Keratinocyte (primary cell): ENCODE data around the gene ZNF407. TPM values are rescaled to one million over a fixed set of nuclear protein-coding genes. Genes with fewer than 3 reads are reported as not detected.

ENCODE experiments used
- DNase-seq: peaks from one replicate; pipeline ENCODE4 v3.0.0-alpha.2; 2011; ENCODE audit warnings: low read depth, missing footprints, low spot score
- FAIRE-seq: peaks from 2 replicates; lab custom pipeline; 2011; peaks lifted over from hg19 to GRCh38; lab: Jason Lieb, UNC
- H2AFZ ChIP-seq: 2 replicates; pipeline ENCODE4 v1.6.0; 2012; ENCODE audit warnings: low read length, control low read depth, inconsistent platforms; ENCODE audit not compliant: control insufficient read depth
- H3K27ac ChIP-seq: 2 replicates; pipeline ENCODE4 v1.5.1; 2011; ENCODE audit warnings: low read length; ENCODE audit not compliant: control insufficient read depth, insufficient read depth
- H3K27me3 ChIP-seq: 3 replicates; pipeline ENCODE4 v1.6.0; 2011; ENCODE audit warnings: low read length; ENCODE audit not compliant: control insufficient read depth, insufficient read depth; ENCODE audit errors: extremely low read depth
- H3K36me3 ChIP-seq, 2 experiments: 2 replicates in 1 of 2; 3 replicates in 1 of 2; pipeline ENCODE4 v1.5.1; 2011; ENCODE audit warnings: low read length in 2 of 2, mild to moderate bottlenecking in 1 of 2; ENCODE audit not compliant: control insufficient read depth in 2 of 2, insufficient read depth in 2 of 2; ENCODE audit errors: extremely low read depth in 1 of 2
- H3K4me1 ChIP-seq: 3 replicates; pipeline ENCODE4 v1.5.1; 2011; ENCODE audit warnings: low read length; ENCODE audit not compliant: control insufficient read depth, insufficient read depth; ENCODE audit errors: extremely low read depth
- H3K4me2 ChIP-seq: 3 replicates; pipeline ENCODE4 v1.6.0; 2011; ENCODE audit warnings: low read depth, low read length; ENCODE audit not compliant: control insufficient read depth, insufficient read depth; ENCODE audit errors: extremely low read depth
- H3K4me3 ChIP-seq, 3 experiments: fragments of 200-600 bp in 1 of 3; sonication (generic) in 1 of 3; 2 replicates in 2 of 3; 3 replicates in 1 of 3; pipeline ENCODE4 v1.5.1; 2011 to 2016; ENCODE audit warnings: low read length in 3 of 3, mild to moderate bottlenecking in 3 of 3, control low read depth in 2 of 3, inconsistent platforms in 1 of 3, low read depth in 1 of 3, mixed read lengths in 1 of 3, mixed run types in 1 of 3, moderate library complexity in 1 of 3; ENCODE audit not compliant: control insufficient read depth in 2 of 3, insufficient read depth in 2 of 3; ENCODE audit errors: extremely low read depth in 1 of 3
- H3K79me2 ChIP-seq: 2 replicates; pipeline ENCODE4 v1.6.0; 2012; ENCODE audit warnings: low read length; ENCODE audit not compliant: control insufficient read depth, insufficient read depth
- H3K9ac ChIP-seq: 3 replicates; pipeline ENCODE4 v1.6.0; 2011; ENCODE audit warnings: low read length; ENCODE audit not compliant: control insufficient read depth, insufficient read depth; ENCODE audit errors: extremely low read depth
- H3K9me1 ChIP-seq: 3 replicates; pipeline ENCODE4 v1.6.0; 2011; ENCODE audit warnings: low read length; ENCODE audit not compliant: control insufficient read depth, insufficient read depth; ENCODE audit errors: extremely low read depth
- H3K9me3 ChIP-seq: 2 replicates; pipeline ENCODE4 v1.5.1; 2012; ENCODE audit warnings: low read depth, low read length; ENCODE audit not compliant: control insufficient read depth
- H4K20me1 ChIP-seq: 3 replicates; pipeline ENCODE4 v1.6.0; 2011; ENCODE audit warnings: low read length; ENCODE audit not compliant: control insufficient read depth, insufficient read depth; ENCODE audit errors: extremely low read depth
- CTCF ChIP-seq, 3 experiments: IDR thresholded peaks in 1 of 3; conservative IDR thresholded peaks in 1 of 3; optimal IDR thresholded peaks in 1 of 3; 2 replicates in 2 of 3; 3 replicates in 1 of 3; pipeline versions ENCODE3 to v1.5.1; 2011; ENCODE audit warnings: low read length in 3 of 3, mild to moderate bottlenecking in 3 of 3, moderate library complexity in 2 of 3, control low read depth in 1 of 3, inconsistent platforms in 1 of 3; ENCODE audit not compliant: insufficient read depth in 2 of 3; ENCODE audit errors: extremely low read depth in 1 of 3
- EZH2 ChIP-seq: IDR thresholded peaks from one replicate; pipeline ENCODE4 v1.6.1; 2012; ENCODE audit warnings: inconsistent platforms, mild to moderate bottlenecking, low read length, moderate library complexity
- dilution Hi-C: fragments of 300-500 bp; cut with MboI; formaldehyde crosslinking; loops from one replicate; pipeline ENCODE4 v1.7.0; 2020; ENCODE audit warnings: low sequenced_read_pairs; ENCODE audit not compliant: extremely low pct_ligation_motif_present
- polyA plus RNA-seq, 5 experiments: library from polyadenylated mRNA; depleted of rRNA in 3 of 5; stranded (reverse) in 3 of 5; stranded (forward) in 1 of 5; unstranded in 1 of 5; fragments of >200 nt; gene quantifications; 1 replicate in 1 of 5; 2 replicates in 3 of 5; 3 replicates in 1 of 5; pipeline versions ENCODE4 v1.2.1 to v1.2.3, GENCODE V29; 2011 to 2012; ENCODE audit warnings: missing spikeins in 2 of 5, low read depth in 1 of 5, low replicate concordance in 1 of 5

The ZNF407 gene
- polyA plus RNA-seq, 1 donor (not counting 4 experiments of a cell fraction or from before 2014, with no cell fraction given) = 3.8 TPM

GRCh38 chr18:74856928-74857327 is 259.3 kb downstream of the ZNF407 start:
- H3K9me1 ChIP-seq = no peaks in the 10 kb centered on the region
- H3K9me3 ChIP-seq = no peaks in the 10 kb centered on the region
- no peaks in the 10 kb centered on the region for H3K27me3 ChIP-seq
- H3K36me3 ChIP-seq = no peaks in the 10 kb centered on the region
- H3K79me2 ChIP-seq = no peaks in the 10 kb centered on the region
- H3K4me2 ChIP-seq = no peak overlapping the region
- no peak for DNase-seq
- H3K9ac ChIP-seq = no peak overlapping the region
- H2AFZ ChIP-seq = no peak overlapping the region
- no peaks in the 10 kb centered on the region for H4K20me1 ChIP-seq
- H3K4me3 ChIP-seq = no peak overlapping the region
- dilution Hi-C loops = no loop called here
- no peak for TF ChIP-seq CTCF (optimal IDR thresholded peaks at IDR 0.05 in 1 of 3, IDR thresholded peaks at IDR 0.05 in 1 of 3, conservative IDR thresholded peaks at IDR 0.05 in 1 of 3; ENCODE audit: extremely low read depth in 1 of 3, insufficient read depth in 2 of 3, low read length in 3 of 3)
- no peak for TF ChIP-seq EZH2
- FAIRE-seq = no peak
- H3K4me1 ChIP-seq = no peaks in the 10 kb centered on the region
- no peak overlapping the region for H3K27ac ChIP-seq

GRCh38 chr18:74857901-74858300 is 260.2 kb downstream of the ZNF407 start:
- no peaks in the 10 kb centered on the region for H3K36me3 ChIP-seq
- no peaks in the 10 kb centered on the region for H3K9me3 ChIP-seq
- TF ChIP-seq EZH2 (no peak), CTCF (optimal IDR thresholded peaks at IDR 0.05 in 1 of 3, IDR thresholded peaks at IDR 0.05 in 1 of 3, conservative IDR thresholded peaks at IDR 0.05 in 1 of 3; ENCODE audit: extremely low read depth in 1 of 3, insufficient read depth in 2 of 3, low read length in 3 of 3) (no peak)
- no peak for FAIRE-seq
- H3K27me3 ChIP-seq = no peaks in the 10 kb centered on the region
- H2AFZ ChIP-seq = no peak overlapping the region
- no peak for DNase-seq
- H3K4me1 ChIP-seq = no peaks in the 10 kb centered on the region
- no peaks in the 10 kb centered on the region for H3K9me1 ChIP-seq
- no peaks in the 10 kb centered on the region for H3K79me2 ChIP-seq
- H3K4me2 ChIP-seq = no peak overlapping the region
- H3K9ac ChIP-seq = no peak overlapping the region
- dilution Hi-C loops = no loop called here
- H3K4me3 ChIP-seq = no peak overlapping the region
- no peaks in the 10 kb centered on the region for H4K20me1 ChIP-seq
- H3K27ac ChIP-seq = no peak overlapping the region
